Thoracic aorta (tissue), 2 donors: Measurements from ENCODE around the gene GIMAP1. TPM values are rescaled to one million over a fixed set of nuclear protein-coding genes. Genes with fewer than 3 reads are reported as not detected.

ENCODE experiments used
- ATAC-seq: fragments of 150-250 bp; one replicate; pipeline ENCODE4 v1.8.0; 2017; ENCODE audit warnings: low read depth; ENCODE audit not compliant: insufficient number of reproducible peaks, low FRiP score
- DNase-seq: peaks from one replicate; pipeline ENCODE4 v3.0.0-alpha.2; 2020; ENCODE audit warnings: low spot score
- H3K27ac ChIP-seq, 2 donors: fragments of 200-600 bp; sonication (generic); 1 replicate in 1 of 2; 2 replicates in 1 of 2; pipeline ENCODE4 v1.5.1; 2016; ENCODE audit warnings: mild to moderate bottlenecking in 2 of 2, moderate library complexity in 2 of 2
- H3K27me3 ChIP-seq: fragments of 200-600 bp; sonication (generic); replicated peaks from 2 replicates; pipeline ENCODE4 v1.6.0; 2016; ENCODE audit warnings: mild to moderate bottlenecking; ENCODE audit not compliant: insufficient read depth
- H3K36me3 ChIP-seq: fragments of 200-600 bp; sonication (generic); one replicate; pipeline ENCODE4 v1.5.1; 2016
- H3K4me1 ChIP-seq, 2 donors: fragments of 200-600 bp; sonication (generic); 1 replicate in 1 of 2; 2 replicates in 1 of 2; pipeline versions ENCODE4 v1.5.1 to v1.6.0; 2016; ENCODE audit warnings: low read depth in 2 of 2, mild to moderate bottlenecking in 1 of 2; ENCODE audit not compliant: control insufficient read depth in 1 of 2
- H3K4me3 ChIP-seq: fragments of 200-600 bp; sonication (generic); 2 replicates; pipeline ENCODE4 v1.5.1; 2016; ENCODE audit warnings: mild to moderate bottlenecking
- H3K9me3 ChIP-seq: fragments of 200-600 bp; sonication (generic); 2 replicates; pipeline ENCODE4 v1.5.1; 2016
- CTCF ChIP-seq: fragments of 200-600 bp; sonication (generic); IDR thresholded peaks from one replicate; pipeline ENCODE4 v1.5.1; 2019; ENCODE audit warnings: antibody characterized with exemption
- total RNA-seq, 2 donors: library from RNA; depleted of rRNA; stranded (reverse); fragments of >200 nt; gene quantifications; one replicate each; pipeline versions ENCODE4 v1.1.0 to v1.2.3, GENCODE V29; 2016

GIMAP1 gene
- total RNA-seq, 2 donors from 2014 or later = 4.2 to 7.8 TPM

DNA sequence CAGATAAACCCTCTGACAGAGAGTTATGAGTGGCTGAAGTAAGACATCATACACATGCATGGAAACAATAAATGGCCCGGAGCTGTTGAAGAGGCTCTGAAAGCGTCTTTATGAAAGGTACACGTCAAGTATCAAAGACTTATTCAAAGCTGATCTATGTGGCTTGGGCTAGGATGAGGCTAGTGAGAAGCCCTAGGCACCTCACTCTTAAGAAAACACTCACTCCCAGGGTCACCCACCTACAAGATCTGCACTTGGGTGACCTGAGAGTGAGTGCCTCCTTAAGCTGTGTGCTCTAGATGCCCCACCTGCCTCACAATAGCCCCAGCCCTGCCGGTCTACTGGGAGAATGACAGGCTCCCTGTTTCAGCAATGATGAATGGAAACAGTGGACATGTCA is 1.1 kb upstream of the GIMAP1 start:
- Histone ChIP-seq H3K36me3 (no peaks in the 10 kb centered on the region), H3K4me3 (no peak overlapping the region), H3K9me3 (no peaks in the 10 kb centered on the region), H3K27me3 (no peaks in the 10 kb centered on the region), H3K4me1 (peaks cover 0 to 4% of the 10 kb centered on the region in 2 donors), H3K27ac (no peak overlapping the region)
- DNase-seq (no peak), ATAC-seq (no peak)
- no peak for TF ChIP-seq CTCF

DNA sequence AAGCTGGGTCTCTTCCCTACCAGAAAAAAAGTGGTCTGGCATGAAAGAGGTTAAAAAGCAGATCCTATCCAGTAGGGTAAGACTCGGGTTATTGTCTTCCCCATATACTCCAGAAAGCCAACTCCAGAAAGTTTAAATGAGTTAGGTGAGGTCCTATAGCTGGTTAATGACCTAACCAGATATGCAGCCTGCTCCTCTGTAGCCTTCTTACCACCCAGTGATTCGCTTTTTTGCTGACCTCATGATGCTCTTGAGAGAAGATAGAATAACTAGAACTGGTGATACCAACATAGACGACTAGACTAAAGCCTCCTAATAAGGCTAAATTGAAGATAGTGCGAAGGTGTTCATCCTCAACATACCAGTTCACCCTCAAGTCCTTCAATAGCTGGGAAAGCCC is 675 bp upstream of the GIMAP1 start:
- Histone ChIP-seq H3K4me3 (peak overlapping the region; percentile 66), H3K36me3 (no peaks in the 10 kb centered on the region), H3K4me1 (peaks cover 0 to 4% of the 10 kb centered on the region in 2 donors), H3K27me3 (no peaks in the 10 kb centered on the region), H3K27ac (peak overlapping the region in 1 of 2 donors; percentile 15), H3K9me3 (no peaks in the 10 kb centered on the region)
- DNase-seq (no peak), ATAC-seq (no peak)
- no peak for TF ChIP-seq CTCF

GRCh38 chr7:150716939-150717338 is 526 bp downstream of the GIMAP1 start:
- Histone ChIP-seq H3K4me1 (peaks cover 0 to 4% of the 10 kb centered on the region in 2 donors), H3K9me3 (no peaks in the 10 kb centered on the region), H3K27ac (no peak overlapping the region), H3K36me3 (no peaks in the 10 kb centered on the region), H3K4me3 (peak overlapping the region; percentile 66), H3K27me3 (no peaks in the 10 kb centered on the region)
- ATAC-seq (no peak), DNase-seq (no peak)
- no peak for TF ChIP-seq CTCF

GRCh38 chr7:150717814-150718420 is 1.5 kb downstream of the GIMAP1 start:
- Histone ChIP-seq H3K27ac (no peak overlapping the region), H3K4me1 (peaks cover 0 to 4% of the 10 kb centered on the region in 2 donors), H3K27me3 (no peaks in the 10 kb centered on the region), H3K9me3 (no peaks in the 10 kb centered on the region), H3K4me3 (peak overlapping the region; percentile 66), H3K36me3 (no peaks in the 10 kb centered on the region)
- DNase-seq (no peak), ATAC-seq (no peak)
- no peak for TF ChIP-seq CTCF

- no peak overlapping the region for H3K27ac ChIP-seq
- peaks cover 0 to 4% of the 10 kb centered on the region in 2 donors for H3K4me1 ChIP-seq
- H3K4me3 ChIP-seq = no peak overlapping the region
- H3K9me3 ChIP-seq = no peaks in the 10 kb centered on the region
- DNase-seq = no peak
- H3K27me3 ChIP-seq = no peaks in the 10 kb centered on the region
- TF ChIP-seq CTCF = no peak
- no peak for ATAC-seq
- no peaks in the 10 kb centered on the region for H3K36me3 ChIP-seq
Observed at GRCh38 chr7:150719436-150719835, 3.0 kb downstream of the GIMAP1 start.
